Measurements from ENCODE around the gene SETD6.

DNA sequence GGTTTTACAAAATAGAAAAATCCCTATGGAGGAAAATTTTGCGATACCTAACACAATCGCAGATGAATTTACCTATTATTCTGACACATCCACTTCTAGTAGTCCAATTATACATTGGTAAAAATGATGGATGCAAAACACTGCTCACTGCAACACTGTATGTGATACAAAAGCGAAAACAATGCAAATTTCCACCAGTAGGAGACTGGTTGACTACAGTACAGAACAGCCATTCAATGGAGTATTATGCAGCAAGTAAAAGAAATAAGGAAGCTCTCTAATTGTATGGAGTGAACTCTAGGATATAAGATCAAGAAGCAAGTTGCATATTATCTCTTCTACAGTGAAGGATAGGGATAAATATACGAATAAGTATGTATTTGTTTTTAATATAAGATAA lies 48.5 kb downstream of the SETD6 start:
- TF ChIP-seq, protein P1, sequence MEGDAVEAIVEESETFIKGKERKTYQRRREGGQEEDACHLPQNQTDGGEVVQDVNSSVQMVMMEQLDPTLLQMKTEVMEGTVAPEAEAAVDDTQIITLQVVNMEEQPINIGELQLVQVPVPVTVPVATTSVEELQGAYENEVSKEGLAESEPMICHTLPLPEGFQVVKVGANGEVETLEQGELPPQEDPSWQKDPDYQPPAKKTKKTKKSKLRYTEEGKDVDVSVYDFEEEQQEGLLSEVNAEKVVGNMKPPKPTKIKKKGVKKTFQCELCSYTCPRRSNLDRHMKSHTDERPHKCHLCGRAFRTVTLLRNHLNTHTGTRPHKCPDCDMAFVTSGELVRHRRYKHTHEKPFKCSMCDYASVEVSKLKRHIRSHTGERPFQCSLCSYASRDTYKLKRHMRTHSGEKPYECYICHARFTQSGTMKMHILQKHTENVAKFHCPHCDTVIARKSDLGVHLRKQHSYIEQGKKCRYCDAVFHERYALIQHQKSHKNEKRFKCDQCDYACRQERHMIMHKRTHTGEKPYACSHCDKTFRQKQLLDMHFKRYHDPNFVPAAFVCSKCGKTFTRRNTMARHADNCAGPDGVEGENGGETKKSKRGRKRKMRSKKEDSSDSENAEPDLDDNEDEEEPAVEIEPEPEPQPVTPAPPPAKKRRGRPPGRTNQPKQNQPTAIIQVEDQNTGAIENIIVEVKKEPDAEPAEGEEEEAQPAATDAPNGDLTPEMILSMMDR (IDR thresholded peaks at IDR 0.05) = no peak
- TF ChIP-seq POLR2A (IDR thresholded peaks at IDR 0.05) = no peak

Measured in lower leg skin (tissue), 3 donors.